Rectal smooth muscle tissue (tissue), 1 donor: ENCODE measurements around the gene UBR1.

Experiments
- H3K27ac ChIP-seq: one replicate; pipeline ENCODE4 v1.7.0; 2013; ENCODE audit warnings: low read depth, low read length, inconsistent platforms
- H3K27me3 ChIP-seq: one replicate; pipeline ENCODE4 v1.7.0; 2013; ENCODE audit warnings: low read length; ENCODE audit not compliant: control insufficient read depth, insufficient read depth
- H3K36me3 ChIP-seq: one replicate; pipeline ENCODE4 v1.7.0; 2013; ENCODE audit warnings: low read length; ENCODE audit not compliant: control insufficient read depth, insufficient read depth
- H3K4me1 ChIP-seq: one replicate; pipeline ENCODE4 v1.7.0; 2013; ENCODE audit warnings: low read length; ENCODE audit not compliant: control insufficient read depth, insufficient read depth
- H3K4me3 ChIP-seq: one replicate; pipeline ENCODE4 v1.7.0; 2013; ENCODE audit warnings: low read length
- H3K9ac ChIP-seq: one replicate; pipeline ENCODE4 v1.7.0; 2013; ENCODE audit warnings: low read length

The UBR1 gene

GRCh38 chr15:43103907-43104306 lies 1.9 kb downstream of the UBR1 start:
- H3K9ac ChIP-seq, result no peak overlapping the region
- H3K4me3 ChIP-seq, result no peak overlapping the region
- no peak overlapping the region for H3K27ac ChIP-seq
- peaks cover 2% of the 10 kb centered on the region for H3K36me3 ChIP-seq
- peaks cover 14% of the 10 kb centered on the region for H3K4me1 ChIP-seq
- H3K27me3 ChIP-seq, result no peaks in the 10 kb centered on the region

- Histone ChIP-seq H3K27ac (no peak overlapping the region), H3K4me1 (peaks cover 14% of the 10 kb centered on the region), H3K36me3 (peaks cover 2% of the 10 kb centered on the region)
Measured at GRCh38 chr15:43102187-43102586, 3.7 kb downstream of the UBR1 start.

DNA sequence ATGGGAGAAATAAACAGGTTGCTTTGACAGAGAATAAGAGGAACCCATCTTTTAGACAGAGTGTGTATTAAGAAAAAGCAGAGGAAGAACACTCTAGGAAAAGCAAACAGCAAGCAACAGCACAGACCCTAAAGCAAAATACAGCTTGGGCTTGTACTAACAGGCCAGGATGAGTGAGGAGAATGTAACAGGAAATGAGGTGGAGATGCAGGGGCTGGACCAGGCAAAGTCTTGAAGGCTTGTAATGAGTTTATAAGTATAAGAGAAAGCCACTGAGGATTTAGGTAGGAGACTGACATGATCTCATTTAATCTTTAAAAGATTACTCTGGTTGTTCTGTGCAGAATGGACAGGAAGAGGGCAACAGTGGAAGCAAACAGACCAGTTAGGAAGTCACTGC lies 4.9 kb downstream of the UBR1 start:
- H3K4me1 ChIP-seq, result peaks cover 8% of the 10 kb centered on the region
- H3K27ac ChIP-seq, result no peak overlapping the region
- H3K9ac ChIP-seq, result no peak overlapping the region
- no peaks in the 10 kb centered on the region for H3K27me3 ChIP-seq
- peaks cover 2% of the 10 kb centered on the region for H3K36me3 ChIP-seq
- H3K4me3 ChIP-seq, result no peak overlapping the region

More at GRCh38 chr15:43102187-43102586, 3.7 kb downstream of the UBR1 start:
- Histone ChIP-seq H3K4me3 (no peak overlapping the region), H3K9ac (no peak overlapping the region), H3K27me3 (no peaks in the 10 kb centered on the region)

DNA sequence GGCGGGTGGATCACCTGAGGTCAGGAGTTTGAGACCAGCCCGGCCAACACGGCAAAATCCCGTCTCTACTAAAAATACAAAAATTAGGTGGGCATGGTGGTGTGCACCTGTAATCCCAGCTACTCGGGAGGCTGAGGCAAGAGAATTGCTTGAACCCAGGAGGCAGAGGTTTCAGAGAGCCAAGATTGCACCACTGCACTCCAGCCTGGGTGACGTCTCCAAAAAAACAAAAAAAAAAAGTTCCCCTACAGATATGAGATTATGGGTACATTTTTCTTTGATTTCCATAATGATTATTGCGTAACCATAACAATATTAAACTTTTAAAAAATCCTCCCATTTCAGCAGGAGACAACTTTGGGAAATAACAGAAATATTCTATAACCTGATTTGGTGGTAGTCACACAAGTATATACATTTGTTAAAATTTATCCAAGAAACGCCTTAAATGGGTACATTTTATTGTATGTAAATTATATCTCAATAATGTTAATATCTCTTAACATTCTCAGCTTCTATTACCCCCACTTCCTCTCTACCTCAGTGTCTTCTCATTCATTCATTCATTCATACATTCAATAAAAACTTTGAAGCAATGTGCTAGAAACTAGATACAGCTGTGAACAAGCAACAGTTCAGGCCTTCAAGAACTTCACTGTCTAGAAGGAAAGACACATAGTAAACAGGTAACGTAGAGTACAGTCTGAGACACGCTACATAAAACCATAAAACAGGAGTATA lies 6.6 kb downstream of the UBR1 start:
- Histone ChIP-seq H3K9ac (no peak overlapping the region), H3K4me1 (peaks cover 1% of the 10 kb centered on the region), H3K36me3 (peaks cover 2% of the 10 kb centered on the region), H3K27ac (no peak overlapping the region), H3K27me3 (no peaks in the 10 kb centered on the region), H3K4me3 (no peak overlapping the region)

GRCh38 chr15:43096411-43096810 lies 9.4 kb downstream of the UBR1 start:
- no peak overlapping the region for H3K9ac ChIP-seq
- no peak overlapping the region for H3K27ac ChIP-seq
- H3K4me1 ChIP-seq, result no peaks in the 10 kb centered on the region
- no peaks in the 10 kb centered on the region for H3K27me3 ChIP-seq
- peaks cover 2% of the 10 kb centered on the region for H3K36me3 ChIP-seq
- H3K4me3 ChIP-seq, result no peak overlapping the region

GRCh38 chr15:43095708-43096347 lies 10.0 kb downstream of the UBR1 start:
- H3K4me3 ChIP-seq, result no peak overlapping the region
- no peak overlapping the region for H3K9ac ChIP-seq
- no peaks in the 10 kb centered on the region for H3K27me3 ChIP-seq
- H3K36me3 ChIP-seq, result peaks cover 2% of the 10 kb centered on the region
- H3K4me1 ChIP-seq, result no peaks in the 10 kb centered on the region
- H3K27ac ChIP-seq, result no peak overlapping the region

DNA sequence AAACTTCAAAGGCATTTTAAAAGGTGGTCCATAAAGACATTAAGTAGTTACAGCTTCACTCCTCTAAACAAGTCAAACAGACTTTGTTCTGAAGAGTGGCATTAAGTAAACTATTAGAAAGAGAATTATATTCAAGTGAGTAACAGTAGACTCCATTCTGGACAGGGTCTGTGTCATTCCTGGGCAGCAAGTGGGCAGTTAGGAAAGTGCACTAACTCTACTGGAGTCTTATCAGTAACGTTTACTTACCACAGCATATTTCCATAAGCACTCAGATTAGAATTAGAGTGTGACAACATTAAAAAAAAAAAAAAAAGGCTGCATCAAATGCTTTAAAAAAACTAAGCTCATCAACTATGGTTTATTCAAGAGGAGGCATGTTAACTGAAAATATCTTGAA lies 10.6 kb downstream of the UBR1 start:
- Histone ChIP-seq H3K4me1 (no peaks in the 10 kb centered on the region), H3K9ac (no peak overlapping the region), H3K4me3 (no peak overlapping the region), H3K27ac (no peak overlapping the region), H3K36me3 (peaks cover 2% of the 10 kb centered on the region), H3K27me3 (no peaks in the 10 kb centered on the region)

GRCh38 chr15:43094416-43095030 lies 11.3 kb downstream of the UBR1 start:
- no peak overlapping the region for H3K9ac ChIP-seq
- H3K4me1 ChIP-seq, result no peaks in the 10 kb centered on the region
- H3K36me3 ChIP-seq, result no peaks in the 10 kb centered on the region
- H3K27me3 ChIP-seq, result no peaks in the 10 kb centered on the region
- H3K4me3 ChIP-seq, result no peak overlapping the region
- H3K27ac ChIP-seq, result no peak overlapping the region

- Histone ChIP-seq H3K9ac (no peak overlapping the region), H3K4me3 (no peak overlapping the region), H3K27me3 (no peaks in the 10 kb centered on the region), H3K36me3 (no peaks in the 10 kb centered on the region), H3K27ac (no peak overlapping the region), H3K4me1 (no peaks in the 10 kb centered on the region)
Measured at GRCh38 chr15:43093026-43093425, 12.8 kb downstream of the UBR1 start.

- Histone ChIP-seq H3K4me1 (no peaks in the 10 kb centered on the region), H3K27ac (no peak overlapping the region), H3K36me3 (no peaks in the 10 kb centered on the region), H3K9ac (no peak overlapping the region), H3K27me3 (no peaks in the 10 kb centered on the region), H3K4me3 (no peak overlapping the region)
Measured at GRCh38 chr15:43091859-43092258, 14.0 kb downstream of the UBR1 start.

- Histone ChIP-seq H3K27ac (no peak overlapping the region), H3K27me3 (no peaks in the 10 kb centered on the region), H3K4me3 (no peak overlapping the region), H3K36me3 (peaks cover 3% of the 10 kb centered on the region), H3K9ac (no peak overlapping the region), H3K4me1 (peaks cover 6% of the 10 kb centered on the region)
Measured at GRCh38 chr15:43086551-43086950, 19.3 kb downstream of the UBR1 start.

DNA sequence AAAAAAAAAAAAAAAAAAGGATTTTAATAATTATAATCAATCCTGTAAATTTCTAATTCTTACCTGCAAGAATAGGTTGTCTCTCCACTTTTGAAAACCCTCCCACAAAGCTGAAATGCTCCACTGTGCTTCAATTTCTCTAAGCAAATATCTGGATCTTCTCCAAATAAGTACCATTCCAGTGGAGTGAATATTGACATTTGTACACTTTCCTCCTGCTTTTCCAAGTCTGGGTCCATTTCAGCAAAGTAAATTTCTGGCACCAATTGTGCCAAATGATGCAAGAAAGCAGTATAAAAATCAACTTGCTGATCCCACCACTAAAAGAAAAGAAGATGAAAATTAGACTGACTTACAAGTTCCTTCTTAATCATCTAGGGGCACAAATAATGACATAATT lies 19.9 kb downstream of the UBR1 start:
- Histone ChIP-seq H3K36me3 (peaks cover 3% of the 10 kb centered on the region), H3K27ac (no peak overlapping the region), H3K4me1 (peaks cover 6% of the 10 kb centered on the region), H3K27me3 (no peaks in the 10 kb centered on the region), H3K4me3 (no peak overlapping the region), H3K9ac (no peak overlapping the region)
